Activated T-cell treated with anti-CD3 and anti-CD28 coated beads for 1 hour (primary cell): ENCODE results near the gene DNAJC4.
A peak's percentile ranks its signal among the peaks of the same experiment; 100 is the strongest.

Experiments used
- DNase-seq: peaks from one replicate; pipeline ENCODE4 v3.0.0-alpha.2; 2020; ENCODE audit warnings: low read depth

The DNAJC4 gene

DNA sequence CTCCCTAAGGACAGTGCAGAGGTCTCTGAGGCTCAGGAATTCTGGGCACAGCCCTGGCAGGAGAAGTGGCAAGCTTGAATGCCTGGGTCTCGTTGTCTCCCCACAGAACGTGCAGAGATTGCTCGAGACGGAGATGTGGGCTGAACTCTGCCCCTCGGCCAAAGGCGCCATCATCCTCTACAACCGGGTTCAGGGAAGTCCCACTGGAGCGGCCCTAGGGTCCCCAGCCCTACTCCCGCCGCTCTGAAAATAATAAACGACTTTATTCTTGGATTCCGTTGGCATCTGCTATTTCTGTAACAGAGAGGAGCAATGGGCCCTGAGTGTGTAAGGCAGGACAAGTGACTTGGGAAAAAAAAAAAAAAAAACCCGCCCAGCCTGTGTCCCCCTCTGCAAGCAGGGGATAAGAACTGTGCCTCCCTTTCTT lies 591 bp upstream of the DNAJC4 start:
- no peak for DNase-seq

DNA sequence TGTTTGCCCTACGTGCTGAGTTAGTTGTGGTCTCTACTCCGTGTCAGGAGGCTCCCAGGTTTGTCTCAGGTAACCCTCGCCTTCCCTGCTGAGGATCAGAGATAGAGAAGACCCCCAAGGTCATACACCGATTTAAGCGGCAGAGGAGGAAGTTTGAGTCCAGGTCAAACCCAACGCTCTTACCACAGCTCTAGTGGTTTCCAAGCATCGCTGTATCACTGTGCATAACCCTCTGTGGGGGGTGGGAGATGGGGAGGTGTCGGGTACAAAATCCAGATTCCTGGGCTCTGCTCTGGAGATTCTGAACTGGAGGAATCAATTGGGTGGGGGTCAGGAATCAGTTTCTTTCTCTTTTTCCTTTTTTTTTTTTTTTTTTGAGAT lies 627 bp downstream of the DNAJC4 start:
- no peak for DNase-seq

DNA sequence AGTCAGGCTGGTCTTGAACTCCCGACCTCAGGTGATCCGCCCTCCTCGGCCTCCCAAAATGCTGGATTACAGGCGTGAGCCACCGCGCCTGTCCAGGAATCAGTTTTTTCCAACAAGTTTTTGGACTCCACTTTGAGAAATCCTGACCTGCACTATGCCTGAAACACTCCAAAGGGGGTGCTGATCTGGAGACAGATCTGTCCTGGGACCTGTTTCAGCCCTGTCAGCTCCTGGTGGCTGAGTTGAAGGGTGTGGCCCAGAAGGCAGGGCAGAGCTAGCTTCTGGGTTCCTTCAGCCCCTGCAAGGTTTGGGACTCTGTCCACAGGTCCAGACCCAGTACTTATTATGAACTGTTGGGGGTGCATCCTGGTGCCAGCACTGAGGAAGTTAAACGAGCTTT lies 1.2 kb downstream of the DNAJC4 start:
- DNase-seq, result no peak

DNA sequence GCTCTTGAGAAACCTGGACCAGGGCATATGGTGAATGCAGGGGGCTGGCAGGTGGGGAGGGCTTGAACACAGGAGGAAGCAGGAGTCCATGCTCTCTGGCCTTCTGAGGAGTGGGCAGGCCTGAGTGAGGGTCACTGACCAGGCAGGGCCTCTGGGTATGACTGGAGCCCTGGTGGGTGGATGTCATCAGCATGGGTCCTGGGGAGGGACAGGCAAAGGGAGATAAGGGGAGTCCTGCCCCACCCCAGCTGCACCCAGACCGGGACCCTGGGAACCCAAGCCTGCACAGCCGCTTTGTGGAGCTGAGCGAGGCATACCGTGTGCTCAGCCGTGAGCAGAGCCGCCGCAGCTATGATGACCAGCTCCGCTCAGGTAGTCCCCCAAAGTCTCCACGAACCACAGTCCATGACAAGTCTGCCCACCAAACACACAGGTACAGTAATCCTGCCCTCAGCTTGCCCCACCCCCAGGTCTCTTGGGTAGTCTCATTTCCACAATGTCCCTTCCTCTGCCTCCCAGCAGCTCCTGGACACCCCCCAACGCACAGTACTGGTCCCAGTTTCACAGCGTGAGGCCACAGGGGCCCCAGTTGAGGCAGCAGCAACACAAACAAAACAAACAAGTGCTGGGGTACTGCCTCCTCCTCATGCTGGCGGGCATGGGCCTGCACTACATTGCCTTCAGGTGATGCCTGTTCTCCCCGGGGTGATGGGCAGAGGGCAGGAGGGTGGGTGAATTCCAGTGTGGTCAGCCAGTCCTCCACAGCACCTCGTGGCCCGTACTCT lies 2.0 kb downstream of the DNAJC4 start:
- DNase-seq, result no peak

DNA sequence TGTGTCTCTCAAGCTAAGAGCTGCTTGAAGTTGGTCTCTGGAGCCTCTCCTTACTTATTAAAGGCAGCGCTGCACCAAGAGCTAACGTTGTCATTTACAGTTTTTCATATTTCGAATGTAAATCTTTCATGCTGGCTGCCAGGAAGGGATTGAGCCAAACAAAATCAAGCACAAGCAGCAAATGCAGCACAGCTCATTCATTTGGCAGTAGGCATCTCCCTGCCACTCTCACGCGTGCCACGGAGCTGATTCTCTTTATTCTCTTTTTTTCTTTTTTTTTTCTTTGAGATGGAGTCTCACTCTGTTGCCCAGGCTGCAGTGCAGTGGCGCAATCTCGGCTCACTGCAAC lies 2.6 kb downstream of the DNAJC4 start:
- DNase-seq, result no peak

DNA sequence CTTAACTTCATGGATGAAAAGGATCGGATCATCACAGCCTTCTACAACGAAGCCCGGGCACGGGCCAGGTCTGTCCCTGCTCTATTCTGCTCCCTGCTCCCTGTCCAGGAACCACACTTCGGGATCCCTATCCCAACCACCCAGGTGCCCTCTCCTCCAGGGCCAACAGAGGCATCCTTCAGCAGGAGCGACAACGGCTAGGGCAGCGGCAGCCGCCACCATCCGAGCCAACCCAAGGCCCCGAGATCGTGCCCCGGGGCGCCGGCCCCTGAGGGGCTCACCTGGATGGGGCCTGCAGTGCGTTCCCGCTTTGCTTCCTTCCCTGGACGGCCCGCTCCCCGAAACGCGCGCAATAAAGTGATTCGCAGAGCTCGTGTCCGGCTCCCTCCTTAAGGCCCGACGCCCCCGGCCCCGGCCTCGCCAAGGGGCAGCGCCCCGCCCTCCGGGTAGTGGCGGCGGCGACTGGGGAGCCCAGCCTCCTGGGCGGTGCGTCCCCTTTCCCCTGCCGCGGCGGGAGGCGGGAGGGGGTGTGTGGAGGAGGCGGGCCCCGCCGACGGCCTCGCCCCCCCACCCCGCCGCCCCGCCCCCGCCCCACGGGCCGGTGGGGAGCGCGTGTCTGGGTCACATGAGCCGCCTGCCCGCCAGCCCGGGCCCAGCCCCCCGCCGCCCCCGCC lies 3.7 kb downstream of the DNAJC4 start, which contains the start of gene VEGFB:
TSS of gene VEGFB (plus strand) at position 672 of the 674 bp plus-strand sequence. CDS start 250 bp downstream, outside the sequence.
- peak; percentile 66 for DNase-seq

DNA sequence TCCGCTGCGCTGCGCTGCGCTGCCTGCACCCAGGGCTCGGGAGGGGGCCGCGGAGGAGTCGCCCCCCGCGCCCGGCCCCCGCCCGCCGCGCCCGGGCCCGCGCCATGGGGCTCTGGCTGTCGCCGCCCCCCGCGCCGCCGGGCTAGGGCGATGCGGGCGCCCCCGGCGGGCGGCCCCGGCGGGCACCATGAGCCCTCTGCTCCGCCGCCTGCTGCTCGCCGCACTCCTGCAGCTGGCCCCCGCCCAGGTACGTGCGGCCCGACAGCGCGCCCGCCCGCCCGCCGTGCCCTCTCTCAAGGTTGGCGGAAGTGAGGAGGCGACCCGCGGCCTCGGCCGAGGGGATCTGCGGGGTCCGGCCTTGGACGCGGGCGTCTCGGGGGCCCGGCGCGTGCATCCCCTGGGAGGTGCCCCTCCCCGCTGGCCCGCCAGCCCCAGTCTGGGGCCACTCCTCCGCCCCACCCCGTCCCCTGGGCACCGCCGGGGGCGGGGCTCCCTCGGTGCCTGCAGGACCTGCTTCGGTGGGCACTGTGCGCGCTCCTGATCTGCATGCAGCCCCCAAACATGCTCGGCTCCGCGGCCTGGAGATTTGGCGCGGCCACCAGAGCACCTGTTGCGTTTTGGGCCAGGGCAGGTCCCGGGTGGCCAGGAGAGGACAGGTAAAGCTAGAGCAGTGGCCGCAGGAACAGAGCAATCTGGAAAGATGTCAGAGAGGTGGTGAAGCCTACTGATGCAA lies 4.5 kb downstream of the DNAJC4 start:
- peak; percentile 30 for DNase-seq

DNA sequence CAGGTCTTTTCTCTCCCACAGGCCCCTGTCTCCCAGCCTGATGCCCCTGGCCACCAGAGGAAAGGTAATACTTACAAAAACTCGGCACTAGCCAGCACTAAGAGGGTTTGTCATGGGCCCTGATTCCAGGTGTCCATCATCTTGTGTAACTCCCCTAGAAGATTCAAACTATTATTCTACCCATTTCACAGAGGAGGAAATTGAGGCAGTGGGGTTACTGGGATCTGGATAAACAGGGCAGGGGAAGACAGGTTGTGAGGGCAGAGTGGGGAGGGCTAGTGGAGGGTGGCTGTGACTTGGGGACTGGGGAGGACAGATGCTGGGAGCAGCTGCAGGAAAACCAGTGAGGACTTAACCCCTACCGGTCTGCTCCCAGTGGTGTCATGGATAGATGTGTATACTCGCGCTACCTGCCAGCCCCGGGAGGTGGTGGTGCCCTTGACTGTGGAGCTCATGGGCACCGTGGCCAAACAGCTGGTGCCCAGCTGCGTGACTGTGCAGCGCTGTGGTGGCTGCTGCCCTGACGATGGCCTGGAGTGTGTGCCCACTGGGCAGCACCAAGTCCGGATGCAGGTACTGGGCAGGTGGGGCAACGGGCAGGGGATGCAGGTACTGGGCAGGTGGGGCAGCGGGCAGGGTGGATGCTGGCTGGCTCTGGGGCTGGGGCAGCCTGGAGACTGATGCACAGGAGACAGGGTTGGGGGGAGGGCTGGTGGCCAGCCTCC lies 5.3 kb downstream of the DNAJC4 start:
- no peak for DNase-seq

DNA sequence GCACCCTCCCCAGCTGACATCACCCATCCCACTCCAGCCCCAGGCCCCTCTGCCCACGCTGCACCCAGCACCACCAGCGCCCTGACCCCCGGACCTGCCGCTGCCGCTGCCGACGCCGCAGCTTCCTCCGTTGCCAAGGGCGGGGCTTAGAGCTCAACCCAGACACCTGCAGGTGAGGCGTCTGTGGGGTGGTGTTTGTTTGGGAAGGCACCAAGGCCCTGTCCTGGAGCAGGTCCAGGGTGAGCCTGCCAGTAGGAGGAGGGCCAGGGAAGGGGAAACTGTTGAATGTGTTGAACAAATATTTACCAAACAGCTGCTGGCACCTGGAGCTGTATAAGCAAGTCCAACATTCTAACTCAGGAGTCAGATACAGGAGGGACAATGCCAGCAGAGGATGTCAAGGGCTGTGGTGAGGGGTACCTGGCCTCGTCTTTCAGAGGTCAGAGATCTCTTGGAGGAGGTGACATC lies 7.2 kb downstream of the DNAJC4 start:
- no peak for DNase-seq

DNA sequence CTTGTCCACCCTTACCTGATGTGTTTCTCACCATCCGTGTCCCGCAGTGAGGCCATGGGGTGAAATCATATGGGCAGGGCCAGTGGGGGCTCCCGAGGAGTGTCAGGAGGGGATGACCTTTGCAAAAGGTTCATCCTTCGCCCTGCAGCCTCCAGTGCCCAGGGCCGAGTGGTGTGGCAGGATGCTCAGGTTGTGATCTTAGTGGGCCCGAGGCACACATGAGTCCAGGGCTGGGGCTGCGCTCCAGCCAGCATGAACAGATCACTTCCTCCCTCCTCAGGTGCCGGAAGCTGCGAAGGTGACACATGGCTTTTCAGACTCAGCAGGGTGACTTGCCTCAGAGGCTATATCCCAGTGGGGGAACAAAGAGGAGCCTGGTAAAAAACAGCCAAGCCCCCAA lies 7.7 kb downstream of the DNAJC4 start:
- DNase-seq, result no peak

DNA sequence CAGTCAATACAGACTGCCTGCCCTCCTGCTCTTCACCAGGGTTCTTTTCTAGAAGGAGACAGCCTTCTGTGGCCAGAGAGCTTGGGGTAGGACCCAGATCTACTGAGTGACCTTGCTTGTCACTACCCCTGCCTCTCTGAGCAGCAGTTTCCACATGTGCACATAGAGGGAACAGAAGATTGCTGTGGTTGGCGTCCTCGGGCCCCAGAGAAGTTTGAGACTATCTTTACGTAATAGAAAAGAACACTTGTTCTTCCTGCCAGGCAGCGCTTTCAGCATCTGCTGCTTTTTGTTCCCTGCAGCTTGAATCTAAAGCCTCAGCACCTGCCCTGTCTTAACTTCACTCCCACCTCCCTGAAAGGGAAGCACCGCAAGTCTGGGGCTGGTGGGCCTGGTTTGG lies 8.7 kb downstream of the DNAJC4 start:
- DNase-seq, result no peak

DNA sequence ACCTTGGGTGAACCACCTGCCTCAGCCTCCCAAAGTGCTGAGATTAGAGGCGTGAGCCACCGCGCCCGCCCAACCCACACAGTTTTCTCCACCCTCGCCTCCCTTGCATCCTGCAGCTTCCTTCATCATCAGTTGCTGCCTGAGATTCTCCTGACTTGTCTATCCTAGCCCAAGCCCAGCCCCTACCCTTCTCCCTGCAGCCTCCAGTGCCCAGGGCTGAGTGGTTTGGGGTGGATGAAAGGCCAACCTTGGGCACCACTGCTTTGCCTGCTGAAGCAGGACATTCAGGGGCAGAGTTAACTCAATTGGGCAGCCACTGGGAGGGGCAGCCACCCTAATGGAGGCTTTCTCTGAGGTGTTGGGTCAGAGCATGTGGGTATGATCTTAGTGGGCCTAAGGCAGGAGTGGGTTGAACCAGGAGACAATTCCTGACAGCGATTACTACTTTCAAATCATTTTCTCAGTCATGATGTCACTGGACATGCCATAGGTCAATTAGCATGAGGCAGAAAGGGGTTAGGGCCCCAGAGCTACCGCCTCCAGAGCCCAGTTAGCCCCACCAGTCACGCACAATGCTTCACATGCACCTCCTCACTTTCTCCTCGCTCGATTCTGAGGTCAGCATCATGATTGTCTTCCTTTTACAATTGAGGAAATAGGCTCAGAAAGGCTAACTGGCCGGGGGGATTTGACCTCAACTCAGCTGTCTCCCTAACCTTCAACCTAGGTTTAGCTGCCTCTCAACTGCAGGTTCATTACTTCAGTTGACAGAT lies 9.5 kb downstream of the DNAJC4 start:
- no peak for DNase-seq

DNA sequence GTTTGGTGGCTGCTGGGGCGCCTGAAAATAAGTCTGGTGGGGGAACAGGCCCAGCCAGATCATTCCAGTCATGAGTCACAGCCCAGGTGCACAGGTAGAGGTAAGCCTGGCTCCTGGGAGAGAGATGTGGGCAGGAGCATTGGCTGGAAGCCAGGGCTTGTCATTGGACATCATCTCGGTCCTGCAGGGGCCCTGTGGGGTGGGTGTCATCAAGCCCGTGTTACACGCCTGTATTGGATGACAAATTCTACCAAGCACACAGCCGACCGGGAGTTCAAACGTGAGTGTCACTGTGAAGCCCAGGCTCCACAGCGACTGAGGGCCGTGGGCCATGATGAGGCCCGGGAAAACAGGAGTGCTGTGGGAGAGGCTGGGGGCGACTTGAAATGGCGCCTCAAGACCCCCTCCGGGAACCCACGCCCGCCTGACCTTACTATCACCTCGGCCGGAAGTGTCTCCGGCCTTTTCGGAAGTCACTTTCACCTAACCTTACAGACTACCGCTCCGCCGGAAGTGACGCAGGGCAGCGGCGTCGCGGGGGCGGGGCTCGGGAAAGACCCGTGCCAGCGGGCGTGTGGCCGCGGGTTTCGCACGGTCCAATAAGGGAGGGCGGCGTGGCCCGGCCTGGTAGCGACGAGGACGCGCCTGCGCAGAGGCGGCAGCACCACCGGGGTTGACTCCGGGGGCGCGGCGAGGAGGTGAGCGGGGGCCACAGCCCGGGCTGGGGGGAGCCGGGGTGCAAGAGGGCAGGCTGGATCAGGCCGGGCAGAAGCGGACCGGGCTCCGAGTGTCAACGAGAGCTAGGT lies 10.3 kb downstream of the DNAJC4 start, which contains the start of gene FKBP2:
TSS of gene FKBP2 (plus strand) at position 661 of the 806 bp plus-strand sequence. CDS start 1,293 bp downstream, outside the sequence.
- peak; percentile 96 for DNase-seq

DNA sequence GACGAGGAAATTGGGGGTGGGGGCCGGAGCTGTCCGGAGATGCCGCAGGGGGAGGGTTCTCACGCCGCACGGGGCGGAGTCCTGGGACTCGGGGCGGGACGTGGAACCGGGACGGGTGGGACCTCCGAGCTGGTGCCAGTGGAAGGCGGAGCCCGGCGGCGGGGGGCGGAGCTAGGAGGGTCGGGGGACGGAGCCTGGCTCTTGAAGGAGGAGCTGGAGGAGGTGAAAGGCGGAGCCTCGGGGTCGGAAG lies 10.8 kb downstream of the DNAJC4 start:
- DNase-seq, result peak; percentile 99

DNA sequence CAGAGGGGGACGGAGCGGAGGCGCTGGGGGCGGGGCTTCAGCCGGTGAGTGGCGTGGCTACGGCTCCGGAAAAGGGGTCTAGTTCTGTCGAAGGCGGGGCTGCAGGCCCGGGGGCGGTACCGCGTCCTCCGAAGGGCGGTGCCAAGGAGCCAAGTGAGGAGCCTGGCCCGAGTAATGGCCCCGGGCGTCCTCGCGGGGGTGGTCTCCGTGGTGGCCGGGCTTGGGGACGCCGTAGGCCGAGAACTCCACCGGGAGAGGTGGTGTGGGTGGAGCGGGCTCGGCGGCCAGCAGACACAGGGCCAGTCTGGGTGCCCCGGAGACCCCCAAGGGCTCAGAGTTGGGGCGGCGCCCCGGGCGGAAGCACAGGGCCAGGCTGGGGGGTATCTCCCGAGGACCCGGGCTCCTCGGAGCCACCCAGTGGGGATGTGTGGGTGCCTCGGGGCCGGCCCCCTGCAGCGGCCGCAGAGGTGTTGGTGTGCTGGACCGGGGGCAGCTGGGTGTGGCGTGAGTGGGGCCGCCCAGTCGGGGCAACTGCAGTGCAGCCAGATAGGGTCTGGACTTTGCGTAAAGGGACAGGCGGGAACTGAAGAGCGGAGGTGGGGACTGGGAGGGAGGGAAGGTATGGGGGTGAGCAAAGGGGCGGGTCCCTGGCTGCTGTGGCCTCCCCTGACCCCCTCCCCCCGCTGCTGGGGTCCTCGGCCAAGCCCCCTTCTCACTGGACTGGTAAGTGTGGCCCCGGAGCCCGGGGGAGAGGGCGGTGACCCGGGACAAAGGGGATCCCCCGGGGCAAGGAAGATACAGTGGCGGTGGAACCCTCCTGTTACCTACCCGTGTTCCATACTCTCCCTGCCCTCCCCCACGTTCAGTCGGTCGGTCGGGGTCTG lies 11.4 kb downstream of the DNAJC4 start:
- DNase-seq, result no peak

DNA sequence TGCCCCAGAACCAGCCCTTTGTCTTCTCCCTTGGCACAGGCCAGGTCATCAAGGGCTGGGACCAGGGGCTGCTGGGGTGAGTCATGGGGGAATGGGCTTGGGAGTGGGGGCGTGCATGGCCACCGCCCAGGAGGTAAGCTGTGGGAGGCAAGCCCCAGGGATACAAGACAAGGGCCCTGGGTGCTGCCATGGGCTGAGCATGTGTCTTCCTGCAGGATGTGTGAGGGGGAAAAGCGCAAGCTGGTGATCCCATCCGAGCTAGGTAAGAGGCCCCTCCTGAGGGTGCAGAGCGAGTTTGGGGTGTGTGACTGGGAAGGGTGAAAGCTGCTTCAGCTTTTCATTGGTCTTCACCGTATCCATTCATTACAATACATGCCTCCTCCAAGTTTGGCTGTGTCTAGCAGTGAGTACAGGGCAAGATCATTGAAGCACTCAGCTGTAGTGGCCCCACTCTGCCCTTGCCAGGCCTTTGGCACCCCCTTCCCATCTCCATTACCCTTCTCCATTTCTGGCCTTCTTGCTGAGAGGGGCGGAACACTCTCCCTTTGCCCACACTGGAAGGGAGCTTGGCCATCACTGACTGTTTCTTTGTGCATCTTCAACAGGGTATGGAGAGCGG lies 13.0 kb downstream of the DNAJC4 start:
- no peak for DNase-seq

DNA sequence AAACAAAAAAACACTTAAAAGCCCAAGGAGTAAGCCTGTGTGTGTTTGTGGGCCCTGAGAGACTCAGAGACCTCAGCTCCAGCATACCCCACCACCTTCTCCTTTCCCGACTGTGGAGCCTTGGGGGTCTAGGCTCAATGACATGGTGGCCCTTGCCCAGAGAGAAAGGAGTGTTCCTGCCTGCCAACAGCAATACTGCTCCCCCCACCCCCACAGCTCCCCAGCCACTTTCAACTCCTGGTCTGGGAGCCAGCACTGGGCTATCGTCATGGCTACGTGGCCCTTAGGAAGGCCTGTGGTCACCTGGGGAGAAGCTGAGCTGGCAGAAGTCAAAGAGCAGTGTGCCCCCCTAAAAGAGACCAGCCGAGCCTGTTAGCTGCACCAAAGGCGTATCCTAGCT lies 13.8 kb downstream of the DNAJC4 start:
- DNase-seq, result no peak

DNA sequence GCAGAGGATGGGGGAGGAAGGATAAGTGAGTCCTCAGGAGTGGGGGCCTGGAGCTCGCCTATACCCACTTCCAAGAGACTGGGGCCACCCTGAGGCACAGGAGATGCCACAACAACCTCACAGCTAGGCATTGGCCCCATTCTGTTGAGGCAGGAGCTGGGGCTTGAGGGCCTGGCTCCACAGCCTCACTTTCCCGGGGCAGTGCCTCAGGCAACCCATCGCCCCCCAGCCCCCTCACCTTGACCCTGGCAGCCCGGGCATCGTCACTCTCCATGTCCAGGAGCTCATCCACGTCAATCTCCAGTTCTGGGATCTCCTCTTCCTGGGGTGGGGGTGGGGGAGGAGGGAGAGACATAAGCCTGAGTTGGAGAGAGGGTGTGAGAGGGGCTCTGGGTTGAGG lies 14.6 kb downstream of the DNAJC4 start:
- no peak for DNase-seq

DNA sequence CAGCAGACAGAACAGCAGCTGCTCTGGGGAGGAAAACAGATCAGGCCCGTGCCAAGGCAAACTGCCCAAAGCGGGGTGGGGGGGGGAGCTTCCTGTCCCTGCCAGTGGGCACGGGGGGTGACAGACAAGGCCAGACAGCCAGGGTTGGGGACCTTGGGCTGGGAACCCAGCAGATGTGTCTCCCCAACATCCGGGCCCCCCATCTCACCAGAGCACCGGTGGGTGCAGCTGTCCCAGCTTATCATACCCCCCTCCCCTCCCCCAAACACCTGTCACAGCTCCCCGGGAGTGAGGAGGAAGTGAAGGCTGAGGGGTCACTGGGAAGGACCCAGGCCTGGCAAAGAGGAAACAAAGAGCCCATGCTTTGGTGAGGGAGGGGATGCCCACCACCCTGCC lies 15.1 kb downstream of the DNAJC4 start:
- DNase-seq, result peak; percentile 51
